GM12864 (cell line): Measurements from ENCODE around the gene PYDC1.
A peak's percentile ranks its signal among the peaks of the same experiment; 100 is the strongest.
"Not testable (repeated sequence)": the region's sequence is repeated elsewhere in the genome, so short reads cannot be mapped to it uniquely, and the experiment has no call there.

Source experiments
- DNase-seq: peaks from one replicate; pipeline ENCODE4 v3.0.0-alpha.2; 2011; ENCODE audit warnings: low read depth
- H3K4me3 ChIP-seq: 2 replicates; pipeline ENCODE4 v1.5.1; 2011; ENCODE audit warnings: mild to moderate bottlenecking, low read depth, low read length, control low read depth
- CTCF ChIP-seq: IDR thresholded peaks from 2 replicates; pipeline ENCODE4 v1.5.1; 2011; ENCODE audit warnings: low read depth, mild to moderate bottlenecking, moderate library complexity, low read length, control low read depth, inconsistent platforms; ENCODE audit errors: missing control alignments

Gene PYDC1

GRCh38 chr16:31213342-31213741 lies 3.6 kb downstream of the PYDC1 start:
- no peak for DNase-seq
- no peak overlapping the region for H3K4me3 ChIP-seq
- no peak for TF ChIP-seq CTCF

GRCh38 chr16:31206776-31207175 lies 10.2 kb downstream of the PYDC1 start:
- DNase-seq, result no peak
- TF ChIP-seq CTCF, result no peak
- no peak overlapping the region for H3K4me3 ChIP-seq

GRCh38 chr16:31204871-31205666 lies 11.9 kb downstream of the PYDC1 start:
- TF ChIP-seq CTCF, result no peak
- no peak overlapping the region for H3K4me3 ChIP-seq
- DNase-seq, result no peak

GRCh38 chr16:31202414-31203375 lies 14.2 kb downstream of the PYDC1 start, which contains the start of gene PYCARD:
PYCARD (minus strand) TSS chr16:31202760; CDS start chr16:31202690, 70 bp downstream.
- H3K4me3 ChIP-seq, result peak within 1 kb of the TSS; percentile 62
- no peak for TF ChIP-seq CTCF
- no peak for DNase-seq

GRCh38 chr16:31201582-31202413 lies 15.1 kb downstream of the PYDC1 start:
- TF ChIP-seq CTCF, result no peak
- no peak for DNase-seq
- H3K4me3 ChIP-seq, result peak overlapping the region; percentile 62

- peak overlapping the region; percentile 62 for H3K4me3 ChIP-seq
- TF ChIP-seq CTCF, result peak; percentile 23
- no peak for DNase-seq
Measured at GRCh38 chr16:31200821-31201568, 15.9 kb downstream of the PYDC1 start.

GRCh38 chr16:31200111-31200510 lies 16.8 kb downstream of the PYDC1 start:
- not testable (repeated sequence) for H3K4me3 ChIP-seq, DNase-seq
